ENCODE data around the gene KBTBD3. TPM values are rescaled to one million over a fixed set of nuclear protein-coding genes. Genes with fewer than 3 reads are reported as not detected.

Gene KBTBD3
- total and polyA plus RNA-seq, 2 donors = 4.6 to 20.1 TPM

- no peak overlapping the region for H3K27ac ChIP-seq (ENCODE audit: low read depth)
Observed at GRCh38 chr11:106047631-106048030, 29.5 kb downstream of the KBTBD3 start.

GRCh38 chr11:106043540-106043939 lies 33.6 kb downstream of the KBTBD3 start:
- Histone ChIP-seq H3K36me3 (ENCODE audit: insufficient read depth) (no peaks in the 10 kb centered on the region), H3K4me3 (ENCODE audit: low read depth, low read length) (no peak overlapping the region), H3K27ac (ENCODE audit: low read depth) (no peak overlapping the region), H3K4me1 (ENCODE audit: insufficient read depth) (no peaks in the 10 kb centered on the region)
- no peak for DNase-seq (ENCODE audit: extremely low spot score)

More at GRCh38 chr11:106047631-106048030, 29.5 kb downstream of the KBTBD3 start:
- Histone ChIP-seq H3K4me1 (ENCODE audit: insufficient read depth) (no peaks in the 10 kb centered on the region), H3K4me3 (ENCODE audit: low read depth, low read length) (no peak overlapping the region), H3K36me3 (ENCODE audit: insufficient read depth) (no peaks in the 10 kb centered on the region)
- no peak for DNase-seq (ENCODE audit: extremely low spot score)

- no peak overlapping the region for H3K27ac ChIP-seq (ENCODE audit: low read depth)
- H3K4me3 ChIP-seq (ENCODE audit: low read depth, low read length) = no peak overlapping the region
- WGBS = 90% methylated on average over 2 of the region's 2 CpGs
- H3K36me3 ChIP-seq (ENCODE audit: insufficient read depth) = no peaks in the 10 kb centered on the region
- no peak for DNase-seq (ENCODE audit: extremely low spot score)
- H3K4me1 ChIP-seq (ENCODE audit: insufficient read depth) = no peaks in the 10 kb centered on the region
Observed at GRCh38 chr11:106032861-106033260, 44.3 kb downstream of the KBTBD3 start.

- no peak overlapping the region for H3K27ac ChIP-seq (ENCODE audit: low read depth)
- no peak overlapping the region for H3K4me3 ChIP-seq (ENCODE audit: low read depth, low read length)
- WGBS = 83% methylated on average over 3 of the region's 3 CpGs
- H3K4me1 ChIP-seq (ENCODE audit: insufficient read depth) = no peaks in the 10 kb centered on the region
- no peaks in the 10 kb centered on the region for H3K36me3 ChIP-seq (ENCODE audit: insufficient read depth)
- DNase-seq (ENCODE audit: extremely low spot score) = no peak
Observed at GRCh38 chr11:106031936-106032335, 45.2 kb downstream of the KBTBD3 start.

GRCh38 chr11:106031202-106031810 lies 45.8 kb downstream of the KBTBD3 start:
- no peak overlapping the region for H3K27ac ChIP-seq (ENCODE audit: low read depth)
- 65% methylated on average over 2 of the region's 2 CpGs for WGBS

GRCh38 chr11:106030609-106031008 lies 46.5 kb downstream of the KBTBD3 start:
- H3K36me3 ChIP-seq (ENCODE audit: insufficient read depth) = no peaks in the 10 kb centered on the region
- DNase-seq (ENCODE audit: extremely low spot score) = no peak
- no peak overlapping the region for H3K27ac ChIP-seq (ENCODE audit: low read depth)
- no peaks in the 10 kb centered on the region for H3K4me1 ChIP-seq (ENCODE audit: insufficient read depth)
- no peak overlapping the region for H3K4me3 ChIP-seq (ENCODE audit: low read depth, low read length)
- WGBS = 41% methylated on average over 4 of the region's 4 CpGs

More at GRCh38 chr11:106031202-106031810, 45.8 kb downstream of the KBTBD3 start:
- Histone ChIP-seq H3K36me3 (ENCODE audit: insufficient read depth) (no peaks in the 10 kb centered on the region), H3K4me1 (ENCODE audit: insufficient read depth) (no peaks in the 10 kb centered on the region), H3K4me3 (ENCODE audit: low read depth, low read length) (no peak overlapping the region)
- no peak for DNase-seq (ENCODE audit: extremely low spot score)

GRCh38 chr11:106022795-106023275 lies 54.3 kb downstream of the KBTBD3 start:
- Histone ChIP-seq H3K27ac (ENCODE audit: low read depth) (peak overlapping the region; percentile 15), H3K4me3 (ENCODE audit: low read depth, low read length) (peak overlapping the region; percentile 59), H3K36me3 (ENCODE audit: insufficient read depth) (no peaks in the 10 kb centered on the region), H3K4me1 (ENCODE audit: insufficient read depth) (no peaks in the 10 kb centered on the region)
- no peak for DNase-seq (ENCODE audit: extremely low spot score)
- WGBS = 89% methylated on average over 7 of the region's 7 CpGs

GRCh38 chr11:106021967-106022794 lies 55.0 kb downstream of the KBTBD3 start, which contains the start of gene MSANTD4:
MSANTD4 (minus strand) TSS chr11:106022240; CDS start chr11:106010917, 11,323 bp downstream.
- DNase-seq (ENCODE audit: extremely low spot score) = peak; percentile 99
- 1% methylated on average over 48 of the region's 48 CpGs for WGBS
- peak within 1 kb of the TSS; percentile 59 for H3K4me3 ChIP-seq (ENCODE audit: low read depth, low read length)

GRCh38 chr11:106021181-106021966 lies 55.8 kb downstream of the KBTBD3 start:
- H3K4me3 ChIP-seq (ENCODE audit: low read depth, low read length) = peak overlapping the region; percentile 59
- H3K27ac ChIP-seq (ENCODE audit: low read depth) = peak overlapping the region; percentile 33
- H3K4me1 ChIP-seq (ENCODE audit: insufficient read depth) = no peaks in the 10 kb centered on the region
- WGBS = 11% methylated on average over 18 of the region's 18 CpGs
- H3K36me3 ChIP-seq (ENCODE audit: insufficient read depth) = no peaks in the 10 kb centered on the region
- DNase-seq (ENCODE audit: extremely low spot score) = no peak

More at GRCh38 chr11:106021967-106022794, 55.0 kb downstream of the KBTBD3 start, which contains the start of gene MSANTD4:
- Histone ChIP-seq H3K27ac (ENCODE audit: low read depth) (peak within 1 kb of the TSS; percentile 33), H3K4me1 (ENCODE audit: insufficient read depth) (no peaks in the 10 kb centered on the region), H3K36me3 (ENCODE audit: insufficient read depth) (no peaks in the 10 kb centered on the region)

- no peak overlapping the region for H3K27ac ChIP-seq (ENCODE audit: low read depth)
- no peaks in the 10 kb centered on the region for H3K36me3 ChIP-seq (ENCODE audit: insufficient read depth)
- H3K4me3 ChIP-seq (ENCODE audit: low read depth, low read length) = no peak overlapping the region
- DNase-seq (ENCODE audit: extremely low spot score) = no peak
- WGBS = 51% methylated on average over 2 of the region's 2 CpGs
- peaks cover 2% of the 10 kb centered on the region for H3K4me1 ChIP-seq (ENCODE audit: insufficient read depth)
Observed at GRCh38 chr11:106017093-106017492, 60.1 kb downstream of the KBTBD3 start.

GRCh38 chr11:106015066-106015465 lies 62.1 kb downstream of the KBTBD3 start:
- H3K4me3 ChIP-seq (ENCODE audit: low read depth, low read length) = no peak overlapping the region
- DNase-seq (ENCODE audit: extremely low spot score) = no peak
- no peak overlapping the region for H3K27ac ChIP-seq (ENCODE audit: low read depth)
- WGBS = 54% methylated on average over 2 of the region's 2 CpGs
- no peaks in the 10 kb centered on the region for H3K36me3 ChIP-seq (ENCODE audit: insufficient read depth)
- peaks cover 2% of the 10 kb centered on the region for H3K4me1 ChIP-seq (ENCODE audit: insufficient read depth)

GRCh38 chr11:106014620-106015019 lies 62.5 kb downstream of the KBTBD3 start:
- 68% methylated on average over 2 of the region's 2 CpGs for WGBS
- no peak for DNase-seq (ENCODE audit: extremely low spot score)
- no peak overlapping the region for H3K4me3 ChIP-seq (ENCODE audit: low read depth, low read length)
- H3K4me1 ChIP-seq (ENCODE audit: insufficient read depth) = peaks cover 2% of the 10 kb centered on the region
- no peaks in the 10 kb centered on the region for H3K36me3 ChIP-seq (ENCODE audit: insufficient read depth)
- no peak overlapping the region for H3K27ac ChIP-seq (ENCODE audit: low read depth)

- Histone ChIP-seq H3K27ac (ENCODE audit: low read depth) (no peak overlapping the region), H3K4me1 (ENCODE audit: insufficient read depth) (peaks cover 2% of the 10 kb centered on the region), H3K4me3 (ENCODE audit: low read depth, low read length) (no peak overlapping the region), H3K36me3 (ENCODE audit: insufficient read depth) (peaks cover under 1% of the 10 kb centered on the region)
- no peak for DNase-seq (ENCODE audit: extremely low spot score)
- 90% methylated on average over 2 of the region's 2 CpGs for WGBS
Observed at GRCh38 chr11:106014035-106014434, 63.1 kb downstream of the KBTBD3 start.

Measured in urinary bladder (tissue), 4 donors.